Calu3 (cell line): Measurements from ENCODE around the gene NAV1. TPM values are rescaled to one million over a fixed set of nuclear protein-coding genes. Genes with fewer than 3 reads are reported as not detected.
"Not testable (repeated sequence)": the region's sequence is repeated elsewhere in the genome, so short reads cannot be mapped to it uniquely, and the experiment has no call there.

Experiments
- BruUV-seq: library from RNA; stranded (reverse); fragments of 400-500 nt; replicated peaks from 2 replicates; lab custom pipeline; 2021; lab: Mats Ljungman, UMichigan
- CTCF ChIA-PET: fragments of 300-600 bp; sonication (Branson Sonifier 250); formaldehyde crosslinking; loops from one replicate; lab custom pipeline; 2022; ENCODE audit warnings: antibody characterized with exemption; lab: Charles Lee
- DNase-seq: peaks from one replicate; pipeline ENCODE4 v3.0.0; 2022
- H3K27ac Mint-ChIP-seq: one replicate; pipeline ENCODE4 v1.8.0; 2022; ENCODE audit warnings: mixed read lengths; ENCODE audit not compliant: unreplicated experiment
- H3K27me3 Mint-ChIP-seq: one replicate; pipeline ENCODE4 v1.8.0; 2022; ENCODE audit warnings: mixed read lengths; ENCODE audit not compliant: unreplicated experiment
- H3K36me3 Mint-ChIP-seq: one replicate; pipeline ENCODE4 v1.8.0; 2022; ENCODE audit warnings: mild to moderate bottlenecking, moderate library complexity, mixed read lengths; ENCODE audit not compliant: insufficient read depth, unreplicated experiment
- H3K4me1 Mint-ChIP-seq: one replicate; pipeline ENCODE4 v1.8.0; 2022; ENCODE audit warnings: mild to moderate bottlenecking, low read depth, mixed read lengths; ENCODE audit not compliant: unreplicated experiment
- H3K4me3 Mint-ChIP-seq: one replicate; pipeline ENCODE4 v1.8.0; 2022; ENCODE audit warnings: mild to moderate bottlenecking, low read depth, moderate library complexity, mixed read lengths; ENCODE audit not compliant: unreplicated experiment
- H3K9me3 Mint-ChIP-seq: one replicate; pipeline ENCODE4 v1.8.0; 2022; ENCODE audit warnings: low read depth, mixed read lengths; ENCODE audit not compliant: unreplicated experiment
- intact Hi-C: fragments of 100-400 bp; cut with micrococcal nuclease; formaldehyde crosslinking; loops from one replicate; pipeline ENCODE4 v1.10.0; 2022; ENCODE audit not compliant: unreplicated experiment
- total RNA-seq: library from RNA; stranded (reverse); gene quantifications from 2 replicates; pipeline ENCODE4 v1.2.3, GENCODE V29; 2022
- TF ChIP-seq, protein P1 (sequence below): fragments of 200-600 bp; IDR thresholded peaks from one replicate; pipeline ENCODE4 v1.8.0; 2022; ENCODE audit warnings: antibody characterized with exemption; ENCODE audit not compliant: unreplicated experiment

The NAV1 gene
- total RNA-seq, 1 experiment from 2014 or later = 24.8 TPM

DNA sequence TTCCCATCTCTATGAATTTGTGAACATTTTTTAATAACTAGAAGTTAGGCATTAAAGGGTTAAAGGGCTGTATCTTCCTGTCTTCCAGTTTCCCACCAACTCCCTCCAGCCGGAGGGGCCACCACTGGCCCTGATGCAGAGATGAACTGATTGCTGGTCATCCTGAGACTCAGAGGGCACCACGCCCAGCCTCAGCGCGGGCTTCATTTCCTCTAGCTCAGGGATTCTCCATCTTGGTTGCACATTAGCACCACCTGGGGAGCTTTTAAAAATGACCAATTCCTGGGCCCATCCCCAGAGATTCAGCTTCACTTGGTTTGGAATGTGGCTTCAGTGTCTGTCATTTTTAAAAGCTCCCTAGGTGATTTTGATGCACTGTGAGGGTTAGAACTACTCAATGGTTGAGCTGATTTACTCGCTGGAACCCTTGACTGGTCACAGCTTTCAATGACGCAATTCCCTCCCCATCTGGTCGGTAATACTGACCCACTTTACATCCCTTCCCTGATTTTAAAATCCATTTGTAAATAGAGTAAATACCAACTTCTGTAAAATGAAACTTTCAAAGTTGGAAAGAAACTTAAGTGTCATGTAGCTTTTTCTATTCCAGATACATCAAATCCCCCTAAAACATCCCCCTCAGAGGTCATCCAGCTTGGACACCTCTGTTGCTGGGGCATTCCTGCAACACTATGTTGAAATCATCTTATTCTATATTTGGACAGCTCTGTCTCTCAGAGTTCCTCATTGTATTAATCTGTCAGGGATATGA is 5.1 kb downstream of the NAV1 start:
- Mint-ChIP-seq H3K27me3 (no peaks in the 10 kb centered on the region), H3K9me3 (no peaks in the 10 kb centered on the region), H3K4me3 (no peak overlapping the region), H3K4me1 (peaks cover 47% of the 10 kb centered on the region), H3K27ac (no peak overlapping the region), H3K36me3 (peaks cover 10% of the 10 kb centered on the region)
- no peak for DNase-seq
- TF ChIP-seq, protein P1, sequence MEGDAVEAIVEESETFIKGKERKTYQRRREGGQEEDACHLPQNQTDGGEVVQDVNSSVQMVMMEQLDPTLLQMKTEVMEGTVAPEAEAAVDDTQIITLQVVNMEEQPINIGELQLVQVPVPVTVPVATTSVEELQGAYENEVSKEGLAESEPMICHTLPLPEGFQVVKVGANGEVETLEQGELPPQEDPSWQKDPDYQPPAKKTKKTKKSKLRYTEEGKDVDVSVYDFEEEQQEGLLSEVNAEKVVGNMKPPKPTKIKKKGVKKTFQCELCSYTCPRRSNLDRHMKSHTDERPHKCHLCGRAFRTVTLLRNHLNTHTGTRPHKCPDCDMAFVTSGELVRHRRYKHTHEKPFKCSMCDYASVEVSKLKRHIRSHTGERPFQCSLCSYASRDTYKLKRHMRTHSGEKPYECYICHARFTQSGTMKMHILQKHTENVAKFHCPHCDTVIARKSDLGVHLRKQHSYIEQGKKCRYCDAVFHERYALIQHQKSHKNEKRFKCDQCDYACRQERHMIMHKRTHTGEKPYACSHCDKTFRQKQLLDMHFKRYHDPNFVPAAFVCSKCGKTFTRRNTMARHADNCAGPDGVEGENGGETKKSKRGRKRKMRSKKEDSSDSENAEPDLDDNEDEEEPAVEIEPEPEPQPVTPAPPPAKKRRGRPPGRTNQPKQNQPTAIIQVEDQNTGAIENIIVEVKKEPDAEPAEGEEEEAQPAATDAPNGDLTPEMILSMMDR = no peak
- intact Hi-C loops = no loop called here
- BruUV-seq = no TSS peak
- CTCF ChIA-PET = no interaction called here

DNA sequence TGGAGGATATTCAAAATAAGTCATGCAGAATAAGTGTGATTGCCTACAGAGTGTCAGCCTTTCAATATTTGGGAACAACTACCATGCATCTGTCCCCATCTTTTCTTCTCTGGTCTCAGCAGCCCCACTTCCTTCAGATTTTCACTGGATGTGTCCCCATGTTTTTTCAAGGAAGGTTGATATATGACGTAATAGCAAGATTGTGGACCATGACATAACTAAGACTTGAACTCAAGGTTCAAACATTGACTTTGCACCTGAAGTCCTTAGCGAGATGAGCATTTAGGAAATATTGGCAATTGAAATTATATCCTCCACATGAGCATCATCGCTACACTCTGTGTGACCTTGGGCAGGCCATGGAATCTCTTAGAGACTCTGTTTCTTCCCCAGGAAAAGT is 5.8 kb downstream of the NAV1 start:
- TF ChIP-seq, protein P1 = no peak
- no peaks in the 10 kb centered on the region for H3K9me3 Mint-ChIP-seq
- H3K27ac Mint-ChIP-seq = no peak overlapping the region
- CTCF ChIA-PET = no interaction called here
- peaks cover 3% of the 10 kb centered on the region for H3K36me3 Mint-ChIP-seq
- no peaks in the 10 kb centered on the region for H3K27me3 Mint-ChIP-seq
- no peak for DNase-seq
- intact Hi-C loops = no loop called here
- BruUV-seq = no TSS peak
- H3K4me3 Mint-ChIP-seq = no peak overlapping the region
- peaks cover 48% of the 10 kb centered on the region for H3K4me1 Mint-ChIP-seq

DNA sequence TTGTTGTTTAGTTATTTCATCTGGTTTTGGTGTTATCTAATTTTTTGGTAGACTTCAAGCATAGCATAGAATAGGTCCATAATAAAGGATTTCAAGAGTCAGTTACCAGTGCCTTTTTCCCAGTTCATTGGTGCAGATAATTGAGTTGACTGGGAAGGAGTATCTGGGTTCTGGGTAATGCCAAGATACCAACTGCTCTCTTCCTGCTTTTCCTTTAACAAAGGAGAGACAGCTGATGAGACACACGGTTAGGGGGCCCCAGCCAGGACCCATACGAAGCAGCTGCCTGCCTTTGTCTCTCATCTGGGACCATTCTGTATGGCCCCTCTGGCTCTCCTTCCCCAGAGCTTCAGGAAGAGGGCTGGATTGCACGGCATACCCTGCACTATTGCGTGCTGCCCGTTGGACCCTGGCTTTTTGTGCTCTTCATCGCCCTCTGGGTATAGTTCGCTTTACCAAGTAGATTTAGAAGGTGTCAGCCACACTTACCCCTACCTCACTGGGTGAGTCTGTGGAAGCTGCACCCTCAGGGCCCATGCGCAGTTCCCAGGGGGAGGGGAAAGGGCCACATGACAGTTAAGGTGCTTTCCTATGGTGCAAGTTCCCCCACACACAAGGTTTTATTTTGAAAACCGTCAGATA is 7.0 kb downstream of the NAV1 start:
- TF ChIP-seq, protein P1 = peak; percentile 26
- BruUV-seq = no TSS peak
- CTCF ChIA-PET = interaction anchor here (0.6 to 1.0 kb wide), 2 partner anchors 12 to 305 kb away, joined by 3 to 6 read pairs; no protein-coding TSS in a partner anchor
- H3K27me3 Mint-ChIP-seq = no peaks in the 10 kb centered on the region
- intact Hi-C loops = no loop called here
- no peaks in the 10 kb centered on the region for H3K36me3 Mint-ChIP-seq
- no peak overlapping the region for H3K4me3 Mint-ChIP-seq
- peak; percentile 52 for DNase-seq
- no peaks in the 10 kb centered on the region for H3K9me3 Mint-ChIP-seq
- no peak overlapping the region for H3K27ac Mint-ChIP-seq
- peaks cover 39% of the 10 kb centered on the region for H3K4me1 Mint-ChIP-seq

DNA sequence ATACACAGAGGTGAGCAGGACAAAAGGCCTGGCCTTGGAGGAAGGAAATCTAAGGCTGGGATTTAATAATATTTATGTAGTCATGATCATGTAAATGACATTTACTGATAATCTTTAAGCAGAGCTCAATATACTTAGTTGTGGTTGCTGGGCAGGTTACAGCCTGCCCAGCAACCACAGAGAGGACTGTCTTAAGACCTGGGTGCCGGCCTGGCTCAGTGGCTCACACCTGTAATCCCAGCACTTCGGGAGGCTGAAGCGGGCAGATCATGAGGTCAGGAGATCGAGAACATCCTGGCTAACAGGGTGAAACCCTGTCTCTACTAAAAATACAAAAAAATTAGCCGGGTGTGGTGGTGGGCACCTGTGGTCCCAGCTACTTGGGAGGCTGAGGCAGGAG is 10.6 kb downstream of the NAV1 start:
- Mint-ChIP-seq H3K36me3 (peaks cover 14% of the 10 kb centered on the region), H3K4me1 (peaks cover 70% of the 10 kb centered on the region)
- CTCF ChIA-PET = interaction anchor here (0.7 to 1.6 kb wide), 2 partner anchors 8 to 24 kb away, joined by 3 to 5 read pairs; no protein-coding TSS in a partner anchor
- DNase-seq, BruUV-seq, H3K4me3 Mint-ChIP-seq, H3K27me3 Mint-ChIP-seq, H3K9me3 Mint-ChIP-seq, intact Hi-C loops, H3K27ac Mint-ChIP-seq: not testable (repeated sequence)
